Stimulated activated CD8-positive, alpha-beta memory T cell treated with anti-CD3 and anti-CD28 coated beads, Interleukin-4, amount 100 ng/mL, for 1 hour (primary cell): ENCODE data around the gene ADAM12.

ENCODE experiments used
- DNase-seq, 2 donors: peaks; one replicate each; pipeline ENCODE4 v3.0.0-alpha.2; 2020; ENCODE audit warnings: low read depth in 2 of 2, low spot score in 1 of 2

ADAM12 gene

GRCh38 chr10:126126023-126126422, 262.3 kb downstream of the ADAM12 start:
- DNase-seq: no peak

DNA sequence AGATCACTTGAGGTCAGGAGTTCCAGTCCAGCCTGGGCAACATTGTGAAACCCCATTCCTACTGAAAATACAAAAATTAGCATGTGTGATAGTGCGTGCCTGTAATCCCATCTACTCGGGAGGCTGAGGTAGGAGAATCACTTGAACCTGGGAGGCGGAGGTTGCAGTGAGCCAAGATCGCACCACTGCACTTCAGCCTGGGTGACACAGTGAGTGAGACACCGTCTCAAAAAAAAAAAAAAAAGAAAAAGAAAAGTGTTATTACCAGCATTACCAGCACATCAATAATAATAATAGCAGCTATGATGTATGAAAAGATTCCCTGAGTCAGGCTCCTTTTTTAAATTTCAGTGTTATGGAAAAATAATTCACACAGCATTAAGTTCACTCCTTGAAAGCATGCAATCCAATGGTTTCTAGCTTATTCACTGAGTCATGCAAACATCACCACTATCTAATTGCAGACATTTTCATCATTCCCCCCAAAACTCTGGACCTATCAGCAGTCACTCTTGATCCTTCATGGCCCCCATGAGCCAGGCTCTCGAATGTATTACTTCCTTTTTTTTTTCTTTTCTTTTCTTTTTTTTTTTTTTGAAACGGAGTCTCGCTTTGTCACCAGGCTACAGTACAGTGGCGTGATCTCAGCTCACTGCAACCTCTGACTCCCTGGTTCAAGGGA, 263.5 kb downstream of the ADAM12 start:
- DNase-seq: no peak

GRCh38 chr10:126124046-126124445, 264.2 kb downstream of the ADAM12 start:
- no peak for DNase-seq

DNA sequence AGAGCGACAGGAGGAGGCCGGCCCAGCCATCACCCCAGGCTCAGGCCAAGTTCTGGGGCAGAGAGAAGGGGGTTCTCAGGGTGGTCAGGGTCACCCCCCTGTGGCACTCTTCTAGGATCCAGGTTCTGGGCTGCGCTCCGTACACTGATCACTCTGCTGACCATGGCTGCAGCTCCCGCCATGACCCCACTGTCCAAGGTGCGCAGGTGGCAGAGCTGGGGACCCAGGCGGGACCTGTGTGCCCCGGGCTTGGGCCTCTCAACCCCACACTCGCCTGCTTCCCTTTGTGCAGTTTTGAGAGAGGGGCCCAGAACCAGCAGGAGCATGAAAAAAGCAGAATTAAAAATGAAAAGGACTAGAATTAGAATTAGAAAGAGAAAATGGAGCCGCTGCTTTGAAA, 264.8 kb downstream of the ADAM12 start:
- DNase-seq: no peak

DNA sequence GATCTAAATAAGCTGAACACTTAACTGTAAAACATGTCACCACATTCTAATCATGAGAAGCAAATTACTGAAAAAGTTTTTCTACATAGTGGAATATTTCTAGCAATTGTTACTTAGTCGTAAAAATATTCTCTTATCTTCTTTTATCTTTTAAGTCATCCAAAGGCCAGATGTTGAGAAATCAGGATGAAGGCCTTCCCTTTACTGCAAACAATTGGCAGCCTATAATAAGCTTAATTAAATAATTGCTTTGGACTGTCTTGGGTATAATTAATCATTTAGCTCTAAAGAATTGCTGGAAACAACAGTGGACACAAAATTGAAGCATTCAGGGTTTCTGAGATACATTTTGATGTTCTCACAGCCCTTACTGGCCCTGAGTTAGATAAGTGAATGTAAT, 265.4 kb downstream of the ADAM12 start:
- no peak for DNase-seq

DNA sequence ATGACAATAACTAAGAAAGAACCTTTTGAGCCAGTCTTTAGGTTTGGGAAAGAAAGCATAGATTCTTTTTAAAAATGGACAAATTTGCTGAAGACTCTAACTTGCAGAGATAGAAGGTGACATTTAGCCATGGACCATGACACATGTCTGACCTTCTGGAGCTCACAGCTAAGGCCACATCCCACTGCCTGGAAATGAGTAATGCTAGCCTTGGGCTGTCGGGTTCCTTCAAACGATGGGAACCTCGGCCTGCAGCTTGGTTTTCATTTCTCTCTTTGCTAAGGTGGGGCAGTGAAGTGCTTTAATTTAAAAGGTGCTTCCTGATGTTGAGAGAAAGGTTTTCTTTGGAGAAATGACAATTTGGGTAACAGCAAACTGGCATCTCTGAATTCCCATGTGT, 268.7 kb downstream of the ADAM12 start:
- DNase-seq: no peak

GRCh38 chr10:126118476-126118875, 269.8 kb downstream of the ADAM12 start:
- DNase-seq: no peak

GRCh38 chr10:126117196-126117595, 271.1 kb downstream of the ADAM12 start:
- DNase-seq: no peak

- no peak for DNase-seq
Observed at GRCh38 chr10:126115886-126116285, 272.4 kb downstream of the ADAM12 start.

DNA sequence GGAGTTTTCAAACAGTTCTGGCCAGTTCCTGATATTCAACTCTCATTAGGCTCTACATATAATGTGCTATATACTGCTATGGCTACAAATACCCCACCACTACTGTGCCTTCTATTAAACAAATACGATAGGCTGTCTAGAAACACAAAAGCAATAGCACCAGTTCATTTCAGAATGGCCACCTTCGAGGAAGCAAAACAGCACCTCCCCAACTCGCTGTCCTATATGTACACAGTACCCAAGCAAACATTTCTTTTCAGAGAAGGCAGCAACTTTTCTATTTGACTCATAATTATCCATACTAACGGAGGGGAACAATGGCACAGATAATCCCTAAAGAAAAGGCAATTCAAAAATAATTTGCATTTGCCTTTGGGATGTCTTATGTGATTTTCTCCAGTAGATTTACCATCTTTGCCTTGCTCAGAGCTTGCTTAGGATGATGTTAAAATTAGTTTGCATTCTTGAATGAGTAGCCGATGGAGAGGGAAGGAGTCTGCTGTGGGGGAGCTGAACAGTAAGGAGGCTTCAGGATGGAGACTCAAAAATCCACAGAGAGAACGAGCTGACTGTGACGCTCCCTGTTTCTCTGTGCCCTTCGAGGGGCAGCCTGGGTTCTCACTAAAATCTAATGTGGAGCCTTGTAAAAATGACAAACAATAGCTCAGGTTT, 273.3 kb downstream of the ADAM12 start:
- no peak for DNase-seq

DNA sequence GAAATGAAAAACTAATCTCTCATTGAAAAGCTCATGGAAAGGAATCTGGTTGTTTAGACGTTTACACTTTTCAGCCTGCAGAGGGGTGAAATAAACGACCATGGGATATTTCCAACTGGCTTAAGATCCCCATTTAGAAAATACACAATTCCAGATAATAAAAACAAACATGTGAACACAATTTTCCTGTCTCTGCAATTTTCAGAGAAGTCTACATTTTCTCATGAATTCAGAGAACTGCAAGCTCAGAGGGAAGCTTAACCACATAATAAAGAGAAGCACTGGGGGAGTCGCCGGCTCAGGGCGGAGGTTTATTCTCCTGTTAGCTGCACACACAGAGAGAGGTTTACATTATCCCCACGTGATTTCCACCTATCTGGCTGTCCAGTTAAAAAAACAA, 276.8 kb downstream of the ADAM12 start:
- DNase-seq: no peak

GRCh38 chr10:126110489-126111180, 277.6 kb downstream of the ADAM12 start:
- no peak for DNase-seq

DNA sequence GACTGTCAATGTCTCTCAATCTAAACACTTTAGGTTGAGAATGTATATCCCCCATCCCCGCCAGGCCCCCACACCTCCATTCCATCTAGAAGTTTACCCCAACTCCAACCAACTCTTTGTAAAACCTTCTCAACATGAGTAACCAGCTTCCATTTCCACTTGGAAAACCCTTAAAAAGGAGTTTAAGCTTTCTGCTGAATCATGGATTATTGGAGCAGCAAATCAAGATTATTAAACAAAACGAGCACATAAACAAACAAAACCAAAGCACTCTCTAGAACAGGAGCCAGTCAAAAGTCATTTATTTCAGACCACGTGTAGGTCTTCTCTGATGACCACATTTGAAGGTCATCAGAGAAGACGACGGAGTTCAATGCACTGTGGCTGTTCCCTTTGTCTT, 278.4 kb downstream of the ADAM12 start:
- DNase-seq: no peak

GRCh38 chr10:126108693-126109092, 279.6 kb downstream of the ADAM12 start:
- no peak for DNase-seq

- DNase-seq: no peak
Observed at GRCh38 chr10:126104767-126105166, 283.5 kb downstream of the ADAM12 start.

GRCh38 chr10:126102636-126103035, 285.6 kb downstream of the ADAM12 start:
- no peak for DNase-seq

DNA sequence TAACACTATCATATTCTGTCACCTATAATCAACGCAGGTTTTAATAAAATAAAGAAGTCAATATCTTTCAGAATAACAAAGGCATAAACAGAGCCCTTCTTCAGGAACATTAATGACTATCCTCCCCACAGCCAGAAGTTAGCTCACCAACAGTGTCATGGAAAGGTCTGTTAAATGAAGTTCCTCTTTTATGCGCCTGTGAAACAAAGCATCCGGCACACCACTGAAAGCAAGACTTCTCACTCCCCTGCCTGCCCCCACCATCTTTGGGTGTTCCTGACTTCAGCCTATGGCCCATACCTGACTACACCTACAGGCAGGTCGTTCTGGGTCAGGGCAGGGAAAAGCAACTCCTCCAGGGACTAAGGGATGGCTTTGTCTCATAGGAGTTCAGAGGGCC, 286.5 kb downstream of the ADAM12 start:
- DNase-seq: no peak

GRCh38 chr10:126101325-126101724, 287.0 kb downstream of the ADAM12 start:
- no peak for DNase-seq

DNA sequence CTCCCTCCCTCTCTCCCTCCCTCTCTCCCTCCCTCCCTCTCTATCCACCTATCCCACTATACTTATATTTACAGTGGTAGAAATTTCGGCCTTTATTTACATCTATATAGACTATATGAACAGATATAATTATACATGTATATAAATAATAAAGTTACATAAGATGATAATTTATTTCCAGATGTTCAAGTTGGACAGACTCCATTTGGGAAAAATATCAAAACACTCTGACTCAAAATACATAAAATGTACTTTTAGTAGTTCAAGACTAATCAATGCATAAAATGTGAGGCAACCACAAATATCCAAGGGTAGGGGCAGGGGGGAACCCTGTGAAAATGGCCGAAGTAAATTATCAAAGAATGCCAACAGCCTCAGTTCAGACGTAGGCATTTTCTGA, 288.9 kb downstream of the ADAM12 start:
- no peak for DNase-seq

DNA sequence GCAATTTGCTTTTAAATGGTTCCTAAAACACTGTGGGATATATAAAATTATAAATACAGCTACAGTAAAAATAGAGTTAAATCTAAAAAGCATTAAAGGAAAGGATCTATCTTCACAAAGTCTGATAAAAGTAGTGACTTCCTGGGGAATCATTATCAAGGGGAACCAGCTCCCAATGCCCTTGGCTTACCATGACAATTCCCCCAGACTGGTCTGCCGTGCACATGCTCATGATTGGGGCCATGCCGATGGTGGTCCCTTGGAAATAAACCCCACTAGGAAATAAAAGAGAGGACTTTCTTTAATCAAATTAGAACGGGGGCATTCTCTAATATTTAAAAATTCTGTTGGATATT, 290.1 kb downstream of the ADAM12 start:
- DNase-seq: no peak

DNA sequence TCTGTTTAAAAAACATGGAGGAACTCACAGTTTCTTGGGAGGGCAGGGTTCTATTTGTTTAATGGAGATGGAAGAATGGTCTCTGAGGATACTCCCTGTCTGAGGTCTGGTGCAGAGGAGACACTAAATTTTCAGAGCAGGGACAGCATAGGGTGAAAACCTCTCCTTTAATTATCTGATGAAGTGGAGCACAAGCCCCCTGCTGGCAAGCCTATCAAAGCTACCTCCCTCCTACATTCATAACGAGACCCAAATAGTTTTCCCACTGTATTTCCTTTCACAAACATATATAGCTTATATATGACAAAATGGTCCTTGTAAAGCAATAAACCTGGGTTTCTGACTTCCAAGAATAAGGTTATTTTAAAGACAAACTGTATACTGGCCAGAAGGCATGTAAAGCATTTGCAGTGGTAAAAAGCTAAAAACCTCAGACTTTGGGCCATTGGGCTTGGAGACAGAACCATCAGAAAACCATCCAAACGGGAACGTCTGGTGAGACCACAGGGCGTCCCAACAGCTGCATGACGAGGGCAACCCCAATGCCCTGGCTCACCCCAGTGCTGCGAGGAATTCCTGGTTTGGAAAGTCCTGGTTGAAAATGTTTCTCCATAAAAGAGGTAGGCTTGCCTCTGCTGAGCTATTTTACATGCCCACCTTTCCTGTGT, 290.6 kb downstream of the ADAM12 start:
- no peak for DNase-seq

DNA sequence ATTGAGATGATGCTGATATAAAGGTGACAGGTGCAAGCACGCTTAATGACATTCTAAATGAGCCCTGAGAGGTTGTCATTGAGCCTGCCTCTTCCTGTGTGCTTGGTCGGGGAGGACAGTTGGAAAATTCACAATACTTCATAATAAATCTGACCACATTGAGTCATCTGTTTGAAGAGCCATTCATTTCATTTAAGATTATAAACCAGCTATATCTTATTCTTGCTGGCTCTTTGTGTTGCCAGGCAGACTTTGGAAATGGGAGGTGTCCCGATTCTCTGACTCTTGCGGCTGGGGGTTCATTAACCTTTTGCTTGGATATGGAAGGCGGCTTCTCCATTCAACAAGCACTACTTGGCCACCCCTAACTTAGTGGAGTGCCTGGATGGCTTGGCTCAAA, 293.7 kb downstream of the ADAM12 start:
- no peak for DNase-seq
